Measurements from ENCODE around the gene MCRIP2.

- no peak for TF ChIP-seq CTCF (IDR thresholded peaks at IDR 0.05)
- TF ChIP-seq ZC3H11A (IDR thresholded peaks at IDR 0.05): no peak
- TF ChIP-seq RNF2 (IDR thresholded peaks at IDR 0.05; ENCODE audit: borderline replicate concordance, low read depth): no peak
- TF ChIP-seq EP300 (IDR thresholded peaks at IDR 0.05): no peak
- TF ChIP-seq POLR2A (IDR thresholded peaks at IDR 0.05; ENCODE audit: low read length): no peak
- TF ChIP-seq MAFK (IDR thresholded peaks at IDR 0.05; ENCODE audit: partially characterized antibody): no peak
- TF ChIP-seq CHD4 (IDR thresholded peaks at IDR 0.05; ENCODE audit: borderline replicate concordance): no peak
- no peak for TF ChIP-seq REST (IDR thresholded peaks at IDR 0.05)
- no peak for TF ChIP-seq CEBPB (IDR thresholded peaks at IDR 0.05)
- no peak for TF ChIP-seq RARB (CRISPR knock-in tag; IDR thresholded peaks at IDR 0.05)
- TF ChIP-seq KDM5A (IDR thresholded peaks at IDR 0.05): no peak
- no peak for TF ChIP-seq RAD21 (conservative IDR thresholded peaks at IDR 0.05 in 1 of 2, IDR thresholded peaks at IDR 0.05 in 1 of 2)
- no peak for TF ChIP-seq ZNF302 (CRISPR knock-in tag; IDR thresholded peaks at IDR 0.05)
- TF ChIP-seq BHLHE40 (IDR thresholded peaks at IDR 0.05; ENCODE audit: low read depth, low read length): no peak
Measured at GRCh38 chr16:694187-694862, 52.7 kb downstream of the MCRIP2 start.
